NCI-H1105 treated with DMSO at 0.1 percent for 48 hours (cell line): ENCODE measurements around the gene ASPN.

Source experiments
- DNase-seq: peaks from one replicate; lab custom pipeline; 2025; lab: John Stamatoyannopoulos, UW

Gene ASPN

GRCh38 chr9:92504881-92505280 lies 22.6 kb upstream of the ASPN start:
- DNase-seq = no peak

GRCh38 chr9:92503156-92503555 lies 20.9 kb upstream of the ASPN start:
- no peak for DNase-seq

- no peak for DNase-seq
Observed at GRCh38 chr9:92501671-92502393, 19.5 kb upstream of the ASPN start.

GRCh38 chr9:92500725-92501124 lies 18.4 kb upstream of the ASPN start:
- no peak for DNase-seq

GRCh38 chr9:92499701-92500100 lies 17.4 kb upstream of the ASPN start:
- no peak for DNase-seq

- DNase-seq = no peak
Observed at GRCh38 chr9:92496396-92497176, 14.3 kb upstream of the ASPN start.

GRCh38 chr9:92494856-92495255 lies 12.6 kb upstream of the ASPN start:
- no peak for DNase-seq

GRCh38 chr9:92493749-92494387 lies 11.6 kb upstream of the ASPN start:
- DNase-seq = no peak

GRCh38 chr9:92492781-92493401 lies 10.6 kb upstream of the ASPN start:
- DNase-seq = no peak

GRCh38 chr9:92488681-92489550 lies 6.6 kb upstream of the ASPN start:
- DNase-seq = no peak

GRCh38 chr9:92486371-92486770 lies 4.1 kb upstream of the ASPN start:
- DNase-seq = no peak

- no peak for DNase-seq
Observed at GRCh38 chr9:92484563-92484962, 2.3 kb upstream of the ASPN start.

GRCh38 chr9:92483627-92484545 lies 1.6 kb upstream of the ASPN start:
- no peak for DNase-seq

- DNase-seq = no peak
Observed at GRCh38 chr9:92482805-92483204, 499 bp upstream of the ASPN start.

- no peak for DNase-seq
Observed at GRCh38 chr9:92480986-92481633, 1.2 kb downstream of the ASPN start.

- no peak for DNase-seq
Observed at GRCh38 chr9:92480291-92480771, 2.0 kb downstream of the ASPN start.

GRCh38 chr9:92479346-92479745 lies 3.0 kb downstream of the ASPN start:
- no peak for DNase-seq

- DNase-seq = no peak
Observed at GRCh38 chr9:92478783-92479182, 3.5 kb downstream of the ASPN start.

GRCh38 chr9:92476962-92477361 lies 5.3 kb downstream of the ASPN start:
- DNase-seq = no peak

GRCh38 chr9:92474587-92474986 lies 7.7 kb downstream of the ASPN start:
- DNase-seq = no peak
